PC-9 (cell line): ENCODE data around the gene UST.

Experiments
- EZH2 ChIP-seq: fragments of 200-600 bp; sonication (generic); IDR thresholded peaks from 2 replicates; pipeline ENCODE4 v1.8.0; 2017; ENCODE audit warnings: antibody characterized with exemption, low read depth
- TF ChIP-seq, protein P1 (sequence below): fragments of 200-600 bp; sonication (generic); conservative IDR thresholded peaks from 2 replicates; pipeline ENCODE4 v1.6.1; 2017; ENCODE audit warnings: mixed run types, antibody characterized with exemption, mild to moderate bottlenecking, moderate library complexity

DNA sequence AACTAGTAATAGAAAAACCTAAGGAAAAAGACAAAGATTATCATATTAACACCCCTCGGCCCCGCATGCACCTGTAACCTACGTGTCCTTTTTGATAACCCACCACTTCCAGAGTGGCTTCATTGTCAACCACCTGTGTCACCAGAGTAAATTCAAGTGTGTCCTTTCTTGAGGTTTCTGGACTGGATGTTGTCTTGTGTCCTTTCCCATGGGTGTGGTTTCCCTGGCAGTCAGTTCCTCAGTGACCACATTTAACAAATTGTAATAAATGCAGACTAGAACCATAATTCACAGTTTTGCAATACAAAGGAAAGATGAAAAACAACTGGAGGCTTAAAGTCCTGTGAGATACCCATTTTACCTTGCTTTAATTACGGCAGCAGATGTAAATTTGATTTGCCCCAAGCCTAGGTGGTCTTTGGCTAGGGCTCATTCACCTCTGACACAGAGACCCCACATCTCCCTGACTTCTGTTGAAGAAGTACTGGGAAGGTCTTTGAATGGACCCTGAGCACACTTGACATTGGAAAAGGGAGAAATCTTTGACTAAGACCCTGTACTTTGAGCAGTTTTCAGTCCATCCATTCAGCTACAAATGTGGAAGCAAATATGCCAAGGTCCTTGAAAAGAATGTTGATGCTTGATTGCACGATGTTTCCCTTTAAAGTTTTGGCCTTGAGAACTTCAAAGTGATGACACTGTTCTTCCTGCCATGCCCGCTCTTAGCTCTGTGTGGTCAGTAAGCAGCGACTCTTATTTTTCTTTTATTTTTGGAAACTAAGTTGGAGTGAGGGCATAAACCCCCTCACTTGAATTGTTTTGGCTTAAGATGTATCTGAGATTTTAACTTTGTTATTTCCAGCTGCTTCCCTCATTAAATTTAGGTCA lies 232.4 kb downstream of the UST start:
- TF ChIP-seq, protein P1, sequence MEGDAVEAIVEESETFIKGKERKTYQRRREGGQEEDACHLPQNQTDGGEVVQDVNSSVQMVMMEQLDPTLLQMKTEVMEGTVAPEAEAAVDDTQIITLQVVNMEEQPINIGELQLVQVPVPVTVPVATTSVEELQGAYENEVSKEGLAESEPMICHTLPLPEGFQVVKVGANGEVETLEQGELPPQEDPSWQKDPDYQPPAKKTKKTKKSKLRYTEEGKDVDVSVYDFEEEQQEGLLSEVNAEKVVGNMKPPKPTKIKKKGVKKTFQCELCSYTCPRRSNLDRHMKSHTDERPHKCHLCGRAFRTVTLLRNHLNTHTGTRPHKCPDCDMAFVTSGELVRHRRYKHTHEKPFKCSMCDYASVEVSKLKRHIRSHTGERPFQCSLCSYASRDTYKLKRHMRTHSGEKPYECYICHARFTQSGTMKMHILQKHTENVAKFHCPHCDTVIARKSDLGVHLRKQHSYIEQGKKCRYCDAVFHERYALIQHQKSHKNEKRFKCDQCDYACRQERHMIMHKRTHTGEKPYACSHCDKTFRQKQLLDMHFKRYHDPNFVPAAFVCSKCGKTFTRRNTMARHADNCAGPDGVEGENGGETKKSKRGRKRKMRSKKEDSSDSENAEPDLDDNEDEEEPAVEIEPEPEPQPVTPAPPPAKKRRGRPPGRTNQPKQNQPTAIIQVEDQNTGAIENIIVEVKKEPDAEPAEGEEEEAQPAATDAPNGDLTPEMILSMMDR = no peak
- TF ChIP-seq EZH2 = no peak
